ENCODE data around the gene UBXN1. TPM values are rescaled to one million over a fixed set of nuclear protein-coding genes. Genes with fewer than 3 reads are reported as not detected.

The UBXN1 gene
- total RNA-seq, 4 donors from 2014 or later: 162 to 185 (median 174) TPM

GRCh38 chr11:62726915-62727164 lies 48.0 kb upstream of the UBXN1 start:
- ATAC-seq: peak; percentile 2
- TF ChIP-seq POLR2AphosphoS5 (IDR thresholded peaks at IDR 0.05) (no peak), CTCF (IDR thresholded peaks at IDR 0.05) (peak in 1 of 4 experiments; percentile 2), POLR2A (IDR thresholded peaks at IDR 0.05) (no peak)
- Histone ChIP-seq H3K36me3 (peaks cover 5 to 34% of the 10 kb centered on the region in 2 donors), H3K27ac (peak overlapping the region; percentile 64 to 98 (median 96)), H3K4me3 (peak overlapping the region; percentile 77 to 98), H3K4me1 (peaks cover 0 to 73% (median 19%) of the 10 kb centered on the region in 3 donors), H3K9me3 (no peaks in the 10 kb centered on the region), H3K27me3 (no peaks in the 10 kb centered on the region)
- 0% methylated on average over 9 of the region's 37 CpGs; no CpG with 5 or more reads in 1 of the 2 donors for WGBS, 2 donors (ENCODE audit: low coverage in 1 of 2)

GRCh38 chr11:62726156-62726914 lies 47.5 kb upstream of the UBXN1 start:
- Histone ChIP-seq H3K9me3 (no peaks in the 10 kb centered on the region), H3K4me3 (peak overlapping the region; percentile 77 to 98), H3K27ac (peak overlapping the region; percentile 64 to 98 (median 96)), H3K4me1 (peaks cover 0 to 70% (median 19%) of the 10 kb centered on the region in 3 donors), H3K36me3 (peaks cover 10 to 38% of the 10 kb centered on the region in 2 donors), H3K27me3 (no peaks in the 10 kb centered on the region)
- ATAC-seq: no peak
- TF ChIP-seq POLR2AphosphoS5 (IDR thresholded peaks at IDR 0.05): no peak
- no peak for TF ChIP-seq EP300 (IDR thresholded peaks at IDR 0.05)
- no peak for TF ChIP-seq POLR2A (IDR thresholded peaks at IDR 0.05)
- TF ChIP-seq CTCF (IDR thresholded peaks at IDR 0.05): no peak
- WGBS, 2 donors (ENCODE audit: low coverage in 1 of 2): 2 to 3% methylated on average over 9 to 24 of the region's 51 CpGs

DNA sequence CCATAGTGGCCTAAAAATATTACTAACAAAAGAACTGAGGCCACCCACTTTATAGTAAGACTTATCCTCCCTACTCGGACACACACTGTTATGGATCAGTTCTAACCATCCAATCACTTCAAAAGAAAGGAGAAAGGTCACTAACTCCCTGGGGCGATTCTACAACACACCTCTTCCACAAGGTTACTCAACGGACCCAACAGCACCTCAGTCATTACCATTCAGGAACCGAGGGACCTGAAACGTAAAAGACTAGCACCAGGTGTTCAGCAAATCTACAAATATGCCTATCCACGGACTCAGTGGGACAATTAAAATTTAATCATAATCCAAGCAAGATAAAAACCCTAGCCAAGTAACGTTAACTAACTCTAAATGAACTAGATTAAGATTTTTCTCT lies 46.8 kb upstream of the UBXN1 start:
- 0% methylated on average over 6 to 7 of the region's 7 CpGs for WGBS, 2 donors (ENCODE audit: low coverage in 1 of 2)
- no peaks in the 10 kb centered on the region for H3K9me3 ChIP-seq
- H3K27me3 ChIP-seq: no peaks in the 10 kb centered on the region
- peaks cover 0 to 63% (median 19%) of the 10 kb centered on the region in 3 donors for H3K4me1 ChIP-seq
- peaks cover 14 to 38% of the 10 kb centered on the region in 2 donors for H3K36me3 ChIP-seq
- H3K4me3 ChIP-seq: peak overlapping the region; percentile 77 to 98
- H3K27ac ChIP-seq: peak overlapping the region; percentile 11 to 98 (median 96)
- no peak for TF ChIP-seq POLR2AphosphoS5 (IDR thresholded peaks at IDR 0.05)
- no peak for TF ChIP-seq POLR2A (IDR thresholded peaks at IDR 0.05)
- no peak for TF ChIP-seq CTCF (IDR thresholded peaks at IDR 0.05)
- TF ChIP-seq EP300 (IDR thresholded peaks at IDR 0.05): no peak
- ATAC-seq: no peak

GRCh38 chr11:62724171-62724570 lies 45.3 kb upstream of the UBXN1 start:
- Histone ChIP-seq H3K9me3 (no peaks in the 10 kb centered on the region), H3K27ac (peak overlapping the region in 3 of 4 donors; percentile 47 to 96 (median 96)), H3K27me3 (no peaks in the 10 kb centered on the region), H3K4me3 (peak overlapping the region in 1 of 2 donors; percentile 98), H3K4me1 (peaks cover 0 to 54% (median 12%) of the 10 kb centered on the region in 3 donors), H3K36me3 (peaks cover 23 to 50% of the 10 kb centered on the region in 2 donors)
- 26 to 43% methylated on average over 8 of the region's 8 CpGs for WGBS, 2 donors (ENCODE audit: low coverage in 1 of 2)
- no peak for ATAC-seq
- TF ChIP-seq CTCF (IDR thresholded peaks at IDR 0.05) (no peak), POLR2AphosphoS5 (IDR thresholded peaks at IDR 0.05) (no peak), EP300 (IDR thresholded peaks at IDR 0.05) (no peak), POLR2A (IDR thresholded peaks at IDR 0.05) (no peak)

DNA sequence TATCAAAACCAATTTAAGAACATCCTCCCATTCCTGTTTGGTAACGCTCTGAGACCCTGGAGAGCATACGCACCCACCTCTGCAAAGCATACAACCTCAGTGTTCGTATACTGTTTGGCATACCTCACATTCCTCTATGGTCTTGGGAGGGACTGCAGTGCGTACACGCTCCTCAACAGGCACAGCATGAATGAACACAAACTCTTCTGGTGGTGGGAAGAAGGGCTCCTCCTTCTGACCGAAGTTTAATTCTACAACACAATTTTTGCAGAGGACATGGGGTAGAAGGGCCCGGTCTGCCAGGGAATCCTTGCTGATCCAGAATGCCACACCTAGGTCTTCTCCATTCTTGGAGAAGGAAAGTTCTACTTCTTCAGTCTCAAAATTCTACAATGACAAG lies 43.1 kb upstream of the UBXN1 start:
- ATAC-seq: no peak
- Histone ChIP-seq H3K4me1 (peaks cover 0 to 64% (median 12%) of the 10 kb centered on the region in 3 donors), H3K36me3 (peaks cover 29 to 72% of the 10 kb centered on the region in 2 donors), H3K27me3 (no peaks in the 10 kb centered on the region), H3K4me3 (no peak overlapping the region), H3K9me3 (no peaks in the 10 kb centered on the region), H3K27ac (peak overlapping the region in 2 of 4 donors; percentile 18 to 52)
- WGBS, 2 donors (ENCODE audit: low coverage in 1 of 2): 64% methylated on average over 3 to 4 of the region's 7 CpGs
- TF ChIP-seq POLR2AphosphoS5 (IDR thresholded peaks at IDR 0.05): no peak
- TF ChIP-seq POLR2A (IDR thresholded peaks at IDR 0.05): no peak
- no peak for TF ChIP-seq EP300 (IDR thresholded peaks at IDR 0.05)
- TF ChIP-seq CTCF (IDR thresholded peaks at IDR 0.05): no peak
